Activated CD4-positive, CD25-positive, alpha-beta regulatory T cell treated with anti-CD3 and anti-CD28 coated beads, Interleukin-2, amount 50 U/mL, for 16 hours (primary cell): ENCODE measurements around the gene NPTX1.
"Not testable (repeated sequence)": the region's sequence is repeated elsewhere in the genome, so short reads cannot be mapped to it uniquely, and the experiment has no call there.

Source experiments
- DNase-seq: peaks from one replicate; pipeline ENCODE4 v3.0.0-alpha.2; 2020; ENCODE audit warnings: low read depth, low spot score

NPTX1 gene, protein sequence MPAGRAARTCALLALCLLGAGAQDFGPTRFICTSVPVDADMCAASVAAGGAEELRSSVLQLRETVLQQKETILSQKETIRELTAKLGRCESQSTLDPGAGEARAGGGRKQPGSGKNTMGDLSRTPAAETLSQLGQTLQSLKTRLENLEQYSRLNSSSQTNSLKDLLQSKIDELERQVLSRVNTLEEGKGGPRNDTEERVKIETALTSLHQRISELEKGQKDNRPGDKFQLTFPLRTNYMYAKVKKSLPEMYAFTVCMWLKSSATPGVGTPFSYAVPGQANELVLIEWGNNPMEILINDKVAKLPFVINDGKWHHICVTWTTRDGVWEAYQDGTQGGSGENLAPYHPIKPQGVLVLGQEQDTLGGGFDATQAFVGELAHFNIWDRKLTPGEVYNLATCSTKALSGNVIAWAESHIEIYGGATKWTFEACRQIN

DNA sequence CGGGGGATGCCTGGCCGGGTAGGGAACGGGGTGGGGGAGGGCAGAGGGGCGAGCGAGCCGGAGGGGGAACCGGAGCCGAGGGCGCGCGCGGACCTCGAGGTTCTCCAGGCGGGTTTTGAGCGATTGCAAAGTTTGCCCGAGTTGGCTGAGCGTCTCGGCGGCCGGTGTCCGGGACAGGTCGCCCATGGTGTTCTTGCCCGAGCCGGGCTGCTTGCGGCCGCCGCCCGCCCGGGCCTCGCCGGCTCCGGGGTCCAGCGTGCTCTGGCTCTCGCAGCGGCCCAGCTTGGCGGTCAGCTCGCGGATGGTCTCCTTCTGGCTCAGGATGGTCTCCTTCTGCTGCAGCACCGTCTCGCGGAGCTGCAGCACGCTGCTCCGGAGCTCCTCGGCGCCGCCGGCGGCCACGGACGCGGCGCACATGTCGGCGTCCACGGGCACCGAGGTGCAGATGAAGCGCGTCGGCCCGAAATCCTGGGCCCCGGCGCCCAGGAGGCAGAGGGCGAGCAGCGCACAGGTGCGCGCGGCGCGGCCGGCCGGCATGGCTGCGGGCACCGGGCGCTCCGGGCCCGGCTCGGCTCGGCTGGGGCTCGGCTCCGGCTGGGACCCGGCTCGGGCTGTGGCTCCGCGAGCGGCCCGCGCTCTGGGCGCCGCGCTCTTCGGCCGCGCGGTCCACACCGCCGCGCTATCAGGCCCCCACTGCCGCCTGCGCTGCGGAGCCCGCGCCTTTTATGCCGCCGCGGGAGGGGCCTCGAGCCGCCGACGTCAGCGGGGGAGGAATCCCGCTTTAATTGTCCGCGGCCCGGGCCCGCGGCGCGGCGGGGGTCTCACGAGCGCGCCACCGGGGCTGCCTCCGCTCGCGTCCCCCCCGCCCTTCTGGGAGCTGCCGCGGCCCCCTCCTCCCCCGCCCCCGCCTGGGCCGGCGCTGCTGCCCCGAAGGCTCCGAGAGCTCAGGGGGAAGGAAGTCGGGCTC lies at the start of gene NPTX1:
Gene NPTX1, minus strand, starts transcription at position 698 of the 967 bp plus-strand sequence. Its CDS starts 161 bp downstream, at position 537.
- DNase-seq, result no peak

DNA sequence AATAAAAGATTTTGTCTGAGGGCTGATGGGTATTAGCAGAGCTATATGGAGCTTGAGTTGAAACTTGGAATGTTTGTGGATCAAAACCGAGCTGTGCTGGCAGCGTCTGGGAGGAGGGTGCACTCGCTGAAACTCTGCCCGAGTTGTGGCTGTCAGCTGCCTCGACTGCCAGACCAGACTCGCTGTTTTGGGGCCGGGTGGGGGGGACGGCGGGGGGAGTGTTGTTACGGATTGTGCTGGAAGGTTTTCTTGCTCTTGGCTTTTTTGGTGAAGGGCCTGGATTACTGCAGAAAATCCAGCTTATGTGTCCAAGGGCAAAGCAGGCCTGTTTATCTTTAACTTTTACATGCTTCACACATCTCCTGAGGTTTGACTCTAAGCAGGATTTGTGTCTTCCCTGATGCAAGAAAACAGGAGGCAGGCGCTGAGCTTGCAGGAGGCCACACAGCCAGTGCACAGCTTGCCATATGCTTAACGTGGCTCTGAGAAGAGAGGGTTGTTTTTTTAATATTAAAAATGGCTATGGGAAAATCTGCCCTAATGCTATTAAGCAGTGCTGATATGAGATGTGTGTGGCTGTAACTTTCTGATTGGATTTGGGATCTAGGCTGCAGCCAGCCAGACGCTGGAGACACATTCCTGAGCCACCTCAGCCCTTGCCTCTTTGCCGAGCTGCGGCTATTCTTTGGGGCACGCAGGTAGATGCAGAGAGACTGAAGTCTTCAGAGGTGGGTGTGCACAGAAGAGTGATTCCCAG lies 47.7 kb upstream of the NPTX1 start:
- no peak for DNase-seq

DNA sequence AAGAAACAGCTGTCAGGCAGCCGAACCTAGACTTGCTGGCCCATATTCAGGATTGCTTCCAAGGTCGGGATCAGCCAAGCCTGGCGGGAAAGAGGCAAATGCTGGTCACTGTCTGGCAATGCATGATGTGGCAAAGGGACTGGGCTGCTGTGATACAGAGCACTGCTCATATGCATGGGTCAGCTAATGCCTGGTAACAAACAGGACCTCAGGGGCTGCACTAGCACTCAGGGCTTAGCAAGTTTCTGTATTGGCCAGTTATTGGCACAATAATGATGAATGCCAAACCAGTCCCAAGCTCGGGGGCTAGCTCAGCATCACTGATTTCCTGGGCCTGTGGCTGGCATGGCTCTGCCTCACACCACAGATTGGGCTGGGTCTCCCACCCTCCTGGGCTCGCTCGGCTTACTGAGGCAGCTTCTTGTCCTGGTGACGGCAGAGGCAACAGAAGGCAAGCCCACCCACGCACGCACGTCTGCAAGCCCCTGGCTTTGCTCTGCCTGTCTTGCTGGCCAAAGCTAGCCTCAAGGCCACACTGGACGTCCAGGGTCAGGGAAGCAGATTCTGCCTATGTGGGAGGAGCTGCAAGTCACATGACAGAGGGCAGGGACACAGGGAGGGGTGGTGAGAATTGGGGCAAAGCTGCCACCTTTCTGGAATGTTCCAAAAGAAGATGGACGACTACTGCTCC lies 46.8 kb upstream of the NPTX1 start:
- DNase-seq, result no peak

DNA sequence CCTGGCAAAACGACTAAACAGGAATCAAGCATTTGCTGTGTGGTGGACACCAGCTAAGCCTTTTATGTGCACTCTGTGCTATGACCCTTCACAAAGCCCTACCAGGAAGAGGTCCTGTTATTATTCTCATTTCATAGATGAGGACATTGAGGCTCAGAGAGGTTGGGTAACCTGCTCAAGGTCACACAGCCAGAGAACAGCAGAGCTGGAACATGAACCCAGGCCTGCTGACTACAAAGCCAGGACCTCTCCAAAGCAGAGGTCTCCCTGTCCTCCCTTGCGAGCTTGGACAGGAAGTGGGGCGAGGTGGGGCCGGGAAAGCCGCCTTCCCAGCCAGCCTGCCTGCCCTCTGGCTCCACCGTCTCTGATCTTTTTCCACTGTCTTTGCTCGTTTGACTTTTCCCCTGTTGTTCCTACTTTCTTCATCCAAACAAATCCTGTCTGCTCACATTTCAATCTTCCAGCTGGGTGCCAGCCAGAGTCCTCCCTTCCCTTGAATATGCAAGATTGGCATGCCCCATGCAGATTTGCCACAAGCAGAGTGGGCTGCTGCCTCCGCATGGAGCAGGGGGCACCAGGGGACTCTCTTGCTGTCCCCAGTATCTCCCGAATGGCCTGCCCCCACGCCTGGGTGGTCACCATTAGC lies 44.5 kb upstream of the NPTX1 start:
- no peak for DNase-seq

DNA sequence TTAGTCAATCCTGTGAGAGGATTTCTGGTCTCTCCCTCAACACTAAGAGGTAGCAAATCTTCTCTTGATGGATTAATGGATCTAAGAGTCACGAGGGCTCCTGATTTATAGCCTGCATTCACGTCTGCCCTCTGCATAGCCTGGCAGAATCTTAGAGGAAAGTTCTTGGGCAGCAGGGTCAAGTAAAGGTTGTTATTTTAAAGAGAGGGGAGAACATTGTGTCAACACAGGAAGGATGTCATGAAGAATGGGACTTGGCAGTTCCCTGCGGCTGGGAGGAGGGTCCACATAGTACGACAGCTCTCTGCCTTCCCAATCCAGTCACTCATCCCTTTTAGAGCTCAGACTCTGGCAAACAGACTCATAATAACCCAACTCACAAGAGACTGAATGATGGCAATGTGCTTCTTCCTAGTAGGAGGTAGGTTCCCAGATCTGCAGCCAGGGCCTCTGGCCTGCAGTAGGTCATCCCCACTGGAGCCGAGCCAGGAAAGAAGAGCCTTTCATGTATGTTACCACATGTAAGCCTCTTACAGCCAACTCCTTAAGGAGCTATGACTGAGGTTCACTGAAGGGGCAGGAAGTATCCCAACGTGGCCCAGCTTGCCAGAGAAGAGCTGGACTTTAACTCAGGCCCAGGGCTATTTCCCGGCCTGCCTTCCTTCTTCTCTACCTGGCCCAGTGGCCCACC lies 42.8 kb upstream of the NPTX1 start:
- no peak for DNase-seq

DNA sequence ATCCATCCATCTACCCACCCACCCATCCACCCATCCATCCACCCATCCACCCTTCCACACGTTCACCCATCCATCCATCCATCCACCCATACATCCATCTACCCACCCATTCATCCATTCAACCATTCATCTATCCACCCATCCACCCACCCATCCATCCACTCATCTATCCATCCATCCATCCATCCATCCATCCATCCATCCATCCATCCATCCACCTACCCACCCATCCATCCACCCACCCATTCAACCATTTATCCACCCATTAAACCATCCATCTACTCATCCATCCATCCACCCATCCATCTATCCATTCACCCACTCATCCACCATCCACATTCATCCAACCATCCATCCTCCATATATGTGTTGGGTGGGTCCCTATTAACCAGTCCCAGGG lies 42.0 kb upstream of the NPTX1 start:
- no peak for DNase-seq

DNA sequence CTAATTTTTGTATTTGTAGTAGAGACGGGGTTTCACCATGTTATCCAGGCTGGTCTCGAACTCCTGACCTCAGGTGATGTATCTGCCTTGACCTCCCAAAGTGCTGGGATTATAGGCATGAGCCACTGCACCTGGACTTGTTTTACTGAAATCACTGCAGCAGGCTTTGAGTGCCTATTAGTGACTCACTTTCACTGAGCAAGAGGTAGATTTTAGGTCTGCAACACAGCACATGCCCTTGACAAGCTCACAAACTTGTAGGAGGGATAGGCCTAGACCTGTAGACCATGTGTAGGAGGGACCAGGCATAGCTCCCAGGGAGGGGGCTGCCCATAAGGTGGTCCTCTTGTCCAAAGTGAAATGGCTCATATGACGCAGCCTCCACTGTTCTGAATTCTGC lies 41.2 kb upstream of the NPTX1 start:
- DNase-seq, result no peak

DNA sequence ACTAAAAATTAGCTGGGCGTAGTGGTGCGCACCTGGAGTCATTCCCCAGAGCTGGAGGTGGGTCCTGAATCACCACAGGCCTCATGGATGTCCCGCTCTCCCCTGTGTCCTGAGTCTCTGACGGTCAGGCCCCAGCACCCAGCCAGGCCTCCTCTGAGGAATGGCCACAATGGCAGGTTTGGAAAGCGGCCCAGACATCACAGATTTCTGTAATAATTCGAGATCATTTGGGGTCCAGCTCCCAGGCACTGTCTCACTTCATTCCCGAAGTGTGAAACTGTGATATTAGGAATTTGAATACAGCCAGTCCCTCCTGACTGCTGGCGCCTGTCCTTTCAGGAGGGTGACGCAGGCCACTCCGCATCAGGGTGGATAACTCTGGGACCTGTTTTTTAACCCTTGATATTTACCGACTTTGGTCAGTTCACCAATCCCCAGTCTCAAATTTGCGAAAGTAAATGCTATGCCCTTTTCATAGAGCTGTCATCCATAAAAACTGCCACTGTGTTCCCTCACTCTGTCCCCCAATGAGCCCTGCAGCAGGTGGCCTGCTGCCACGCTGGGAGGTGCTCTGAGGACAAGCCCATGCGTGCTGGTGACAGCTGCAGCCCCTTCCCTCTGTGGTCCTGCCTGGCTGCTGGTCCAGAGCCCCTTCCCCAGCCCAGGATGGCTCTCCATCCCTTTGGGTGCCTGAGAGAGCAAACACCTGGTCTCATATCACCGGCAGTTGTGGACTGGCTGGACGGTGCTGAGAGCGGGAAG lies 39.9 kb upstream of the NPTX1 start:
- no peak for DNase-seq

DNA sequence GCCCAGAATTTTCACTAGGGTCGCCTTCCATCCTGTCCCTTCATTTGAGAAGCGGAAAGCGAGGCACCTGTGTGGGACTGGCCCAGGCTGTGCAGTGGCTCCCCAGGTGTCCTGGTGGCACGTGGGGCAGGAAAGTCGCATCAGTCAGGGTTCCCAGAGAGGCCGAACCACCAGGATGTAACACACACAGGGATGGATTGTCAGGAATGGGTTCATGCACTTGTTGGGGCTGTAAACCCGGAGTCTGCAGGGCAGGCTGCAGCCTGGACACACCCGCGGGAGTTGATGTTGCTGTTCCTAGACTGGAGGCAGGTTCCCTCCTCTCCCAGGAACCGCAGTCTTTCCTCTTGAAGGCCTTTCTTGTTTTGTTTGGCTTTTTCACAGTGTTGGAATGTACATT lies 37.5 kb upstream of the NPTX1 start:
- no peak for DNase-seq

DNA sequence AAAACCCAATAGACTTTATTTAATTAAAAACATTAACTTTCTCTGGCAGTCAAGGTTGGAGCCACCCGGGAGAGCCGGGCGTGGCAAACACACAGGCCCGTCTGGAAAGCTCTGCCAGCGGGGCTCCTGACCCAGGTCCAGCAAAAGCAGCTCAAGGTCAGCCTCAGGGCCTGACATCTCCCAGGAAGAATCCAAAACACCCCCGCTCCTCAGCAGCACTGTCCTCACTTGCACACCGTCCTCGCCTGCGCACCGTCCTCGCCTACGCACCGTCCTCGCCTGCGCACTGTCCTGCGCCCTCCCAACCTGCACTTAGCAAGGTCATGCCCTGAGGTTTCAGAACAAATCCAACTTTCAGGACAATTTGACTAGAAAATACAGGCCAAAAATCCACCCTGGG lies 36.8 kb upstream of the NPTX1 start:
- no peak for DNase-seq

DNA sequence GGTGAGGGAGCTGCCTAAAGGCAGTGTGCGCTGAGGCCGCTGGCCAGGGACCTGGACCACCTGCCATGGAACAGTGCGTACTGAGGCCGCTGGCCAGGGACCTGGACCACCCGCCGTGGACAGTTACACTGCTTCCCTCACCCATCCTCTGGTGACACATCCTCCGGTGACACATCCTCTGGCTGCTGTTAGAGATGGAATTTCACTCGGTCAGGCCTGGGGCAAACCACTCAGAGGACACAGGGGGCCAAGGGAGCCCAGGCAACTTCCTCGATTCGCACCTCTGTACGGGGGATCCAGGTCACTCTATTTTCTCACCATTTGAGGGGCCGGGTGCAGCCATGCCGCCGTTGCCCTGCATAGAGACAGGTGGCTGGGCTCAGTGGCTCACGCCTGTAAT lies 35.8 kb upstream of the NPTX1 start:
- no peak for DNase-seq

DNA sequence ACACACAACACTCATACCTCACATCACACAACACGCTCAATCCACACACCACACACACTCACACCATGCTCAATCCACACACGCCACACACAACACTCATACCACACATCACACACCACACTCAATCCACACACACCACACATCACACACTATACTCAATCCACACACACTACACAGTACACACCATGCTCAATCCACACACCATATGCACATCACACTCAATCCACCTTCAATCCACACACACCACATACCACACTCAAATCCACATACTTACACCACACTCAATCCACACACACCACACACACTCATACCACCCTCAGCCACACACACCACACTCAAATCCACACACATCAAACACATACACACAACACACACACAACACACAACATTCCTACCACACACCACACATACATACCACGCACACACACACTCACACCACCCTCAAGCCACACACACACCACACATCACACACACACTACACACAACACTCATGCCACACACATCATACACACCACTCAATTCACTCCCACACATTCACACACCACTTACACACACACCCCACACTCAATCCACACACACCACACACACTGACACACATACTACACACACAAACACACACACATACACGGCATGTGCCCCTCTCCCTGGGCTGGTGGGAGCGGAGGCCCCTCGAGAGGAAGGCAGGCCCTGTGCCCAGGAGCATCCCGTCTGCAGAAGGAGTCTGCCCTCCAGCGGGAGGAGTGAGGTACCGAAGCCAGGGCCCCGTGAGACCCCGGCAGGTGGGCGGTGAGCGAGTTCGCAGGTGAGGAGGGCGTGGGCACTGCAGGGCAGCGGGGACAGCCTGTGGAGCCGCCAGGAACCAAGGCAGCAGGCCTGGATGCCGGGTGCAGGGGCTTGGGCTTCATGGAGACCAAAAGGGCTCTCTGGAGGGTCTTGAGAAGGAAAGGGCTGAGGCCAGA lies 35.1 kb upstream of the NPTX1 start:
- DNase-seq, result no peak

DNA sequence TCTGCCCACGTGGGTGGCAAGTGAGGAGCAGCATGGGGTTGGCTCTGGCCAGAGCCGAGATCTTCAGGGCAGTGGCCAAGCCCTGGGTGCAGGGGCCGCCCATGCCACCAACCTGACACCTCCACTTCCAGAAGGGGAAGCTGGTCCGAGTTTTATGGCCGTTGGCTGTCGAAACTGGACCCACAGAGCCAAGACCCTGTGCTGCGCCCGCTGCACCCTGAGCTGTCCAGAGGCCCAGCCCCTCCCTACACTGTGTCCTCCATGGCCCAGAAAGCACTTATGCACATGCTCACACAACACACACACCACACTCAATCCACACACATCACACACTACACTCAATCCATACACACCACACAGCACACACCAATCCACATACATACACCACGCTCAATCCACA lies 34.4 kb upstream of the NPTX1 start:
- no peak for DNase-seq

DNA sequence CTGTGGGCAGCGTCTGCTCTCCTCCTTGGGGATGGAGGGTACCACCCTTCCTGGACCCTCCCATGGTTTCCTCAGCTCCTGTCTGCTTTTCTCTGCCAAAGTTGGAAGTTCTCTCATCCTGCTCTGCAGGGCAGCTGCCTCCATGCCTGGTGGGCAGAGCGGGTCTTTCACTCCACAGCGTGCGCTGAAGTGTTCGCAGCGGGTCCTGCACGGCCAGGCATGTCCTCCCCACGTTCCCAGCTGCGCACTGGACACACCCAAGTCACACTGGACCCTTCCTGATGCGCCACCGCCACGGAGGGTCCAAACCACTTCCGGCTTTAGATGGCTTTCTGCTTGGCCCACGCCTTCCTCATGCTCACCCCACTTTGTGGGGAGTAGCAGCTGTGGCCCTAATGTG lies 33.7 kb upstream of the NPTX1 start:
- no peak for DNase-seq

DNA sequence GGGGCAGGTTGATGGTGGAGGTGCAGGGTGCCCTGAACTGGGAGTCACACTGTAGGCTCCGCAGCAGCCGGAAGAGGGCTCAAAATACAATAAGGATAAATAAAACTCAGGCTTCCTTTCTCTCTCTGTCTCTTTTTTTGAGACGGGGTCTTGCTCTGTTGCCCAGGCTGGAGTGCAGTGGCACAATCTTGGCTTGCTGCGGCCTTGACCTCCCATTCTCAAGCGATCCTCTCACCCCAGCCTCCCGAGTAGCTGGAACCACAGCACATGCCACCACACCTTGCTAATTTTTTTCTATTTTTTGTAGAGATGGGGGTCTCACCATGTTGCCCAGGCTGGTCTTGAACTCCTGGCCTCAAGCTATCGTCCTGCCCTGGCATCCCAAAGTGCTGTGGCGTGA lies 32.9 kb upstream of the NPTX1 start:
- DNase-seq, result no peak

DNA sequence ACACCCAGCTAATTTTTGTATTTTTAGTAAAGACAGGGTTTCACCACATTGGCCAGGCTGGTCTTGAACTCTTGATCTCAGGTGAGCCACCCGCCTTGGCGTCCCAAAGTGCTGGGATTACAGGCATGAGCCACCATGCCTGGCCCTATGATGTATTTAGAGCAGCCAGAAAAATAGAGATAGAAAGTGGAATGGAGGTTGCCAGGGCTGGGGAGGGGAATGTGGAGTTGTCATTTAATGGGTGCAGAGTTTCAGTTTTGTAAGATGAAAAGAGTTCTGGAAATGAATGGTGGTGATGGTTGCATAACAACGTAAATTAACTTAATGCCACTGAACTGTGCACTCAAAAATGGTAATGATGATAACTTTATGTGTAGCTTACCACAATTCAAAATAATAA lies 31.6 kb upstream of the NPTX1 start:
- DNase-seq, result no peak

DNA sequence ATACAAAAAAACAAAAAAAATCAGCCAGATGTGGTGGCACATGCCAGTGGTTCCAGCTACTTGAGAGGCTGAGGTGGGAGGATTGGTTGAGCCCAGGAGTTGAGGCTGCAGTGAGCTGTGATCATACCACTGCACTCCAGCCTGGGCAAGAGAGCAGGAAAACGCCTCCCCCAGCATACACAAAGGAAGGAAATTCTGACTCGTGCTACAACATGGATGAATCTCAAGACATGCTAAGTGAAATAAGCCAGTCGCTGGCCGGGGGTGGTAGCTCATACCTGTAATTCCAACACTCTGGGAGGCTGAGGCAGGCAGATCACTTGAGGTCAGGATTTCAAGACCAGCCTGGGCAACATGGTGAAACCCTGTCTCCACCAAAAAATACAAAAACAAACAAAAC lies 30.8 kb upstream of the NPTX1 start:
- not testable (repeated sequence) for DNase-seq

DNA sequence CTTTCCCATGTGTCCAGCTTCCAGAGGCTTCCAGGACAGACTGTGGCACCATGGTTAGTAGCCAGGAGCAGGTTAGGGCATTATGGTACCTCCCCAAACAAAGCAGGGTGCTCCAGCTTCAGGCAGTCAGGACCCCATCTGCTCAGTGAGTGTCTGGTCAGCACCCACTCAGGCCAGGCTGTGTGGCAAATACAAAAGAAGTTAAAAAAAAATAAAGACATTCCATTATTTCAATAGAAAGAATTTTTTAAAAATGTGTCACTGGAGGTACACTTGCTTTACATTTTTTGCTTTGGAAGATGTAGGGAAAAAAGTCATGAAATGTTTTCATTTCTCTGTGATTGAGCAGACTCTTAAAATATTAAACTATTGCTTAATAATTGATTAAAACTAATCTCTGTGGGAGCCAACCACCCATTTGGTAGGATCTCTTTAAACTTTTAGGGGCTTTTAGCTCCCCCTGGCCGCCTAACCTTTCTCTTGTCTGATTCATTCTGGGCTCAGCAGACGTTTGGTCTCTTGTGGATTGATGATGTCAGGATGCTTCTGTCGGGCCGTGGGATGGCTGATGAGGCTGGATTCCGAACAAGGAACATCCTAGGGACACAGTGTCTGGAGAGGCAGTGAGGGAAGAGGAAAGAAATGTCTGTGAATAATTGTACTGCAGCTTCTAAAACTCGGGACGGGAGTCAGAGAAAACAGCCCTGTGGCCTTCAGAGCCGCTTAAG lies 28.4 kb upstream of the NPTX1 start:
- DNase-seq, result no peak
